G401 (cell line): ENCODE measurements around the gene MEGF11. TPM values are rescaled to one million over a fixed set of nuclear protein-coding genes. Genes with fewer than 3 reads are reported as not detected.
"Not testable (repeated sequence)": the region's sequence is repeated elsewhere in the genome, so short reads cannot be mapped to it uniquely, and the experiment has no call there.

Experiments
- DNase-seq: peaks from one replicate; pipeline ENCODE4 v3.0.0-alpha.2; 2015; ENCODE audit warnings: low spot score
- in situ Hi-C: cut with HindIII; loops from 2 replicates; pipeline ENCODE4 v1.10.0; 2016; ENCODE audit warnings: low sequenced_read_pairs, mixed read lengths
- total RNA-seq: library from RNA; depleted of rRNA; stranded (reverse); fragments of >200 nt; shearing (Covaris generic); gene quantifications from 2 replicates; pipeline ENCODE4 v1.2.3, GENCODE V29; 2014

The MEGF11 gene
- total RNA-seq, 1 experiment from 2014 or later: 1.9 TPM

- in situ Hi-C loops: no loop called here
- no peak for DNase-seq
Measured at GRCh38 chr15:66278671-66279070, 25.1 kb upstream of the MEGF11 start.

GRCh38 chr15:66278056-66278455 lies 24.5 kb upstream of the MEGF11 start:
- DNase-seq: no peak
- in situ Hi-C loops: no loop called here

- in situ Hi-C loops: no loop called here
- DNase-seq: no peak
Measured at GRCh38 chr15:66276546-66276945, 23.0 kb upstream of the MEGF11 start.

- no peak for DNase-seq
- in situ Hi-C loops: no loop called here
Measured at GRCh38 chr15:66275352-66275751, 21.8 kb upstream of the MEGF11 start.

GRCh38 chr15:66270932-66271331 lies 17.4 kb upstream of the MEGF11 start:
- in situ Hi-C loops: no loop called here
- no peak for DNase-seq

GRCh38 chr15:66269326-66270090 lies 16.0 kb upstream of the MEGF11 start:
- in situ Hi-C loops: no loop called here
- no peak for DNase-seq

GRCh38 chr15:66264859-66265513 lies 11.4 kb upstream of the MEGF11 start:
- in situ Hi-C loops: no loop called here

GRCh38 chr15:66262837-66263236 lies 9.3 kb upstream of the MEGF11 start:
- in situ Hi-C loops, DNase-seq: not testable (repeated sequence)

More at GRCh38 chr15:66264859-66265513, 11.4 kb upstream of the MEGF11 start:
- DNase-seq: no peak

GRCh38 chr15:66261056-66261455 lies 7.5 kb upstream of the MEGF11 start:
- in situ Hi-C loops: no loop called here
- DNase-seq: peak; percentile 83

GRCh38 chr15:66256692-66257091 lies 3.1 kb upstream of the MEGF11 start:
- no peak for DNase-seq
- in situ Hi-C loops: no loop called here

GRCh38 chr15:66254951-66255676 lies 1.6 kb upstream of the MEGF11 start:
- no peak for DNase-seq
- in situ Hi-C loops: no loop called here

GRCh38 chr15:66254089-66254950 lies 770 bp upstream of the MEGF11 start:
- DNase-seq: peak; percentile 6
- in situ Hi-C loops: no loop called here

GRCh38 chr15:66252685-66253417 lies 699 bp downstream of the MEGF11 start:
- DNase-seq: peak; percentile 29
- in situ Hi-C loops: no loop called here

GRCh38 chr15:66251790-66252684 lies 1.5 kb downstream of the MEGF11 start:
- in situ Hi-C loops: no loop called here

GRCh38 chr15:66251065-66251789 lies 2.3 kb downstream of the MEGF11 start:
- peak; percentile 59 for DNase-seq
- in situ Hi-C loops: no loop called here

More at GRCh38 chr15:66251790-66252684, 1.5 kb downstream of the MEGF11 start:
- DNase-seq: peak; percentile 74

- DNase-seq: peak; percentile 19
- in situ Hi-C loops: no loop called here
Measured at GRCh38 chr15:66249605-66250174, 3.9 kb downstream of the MEGF11 start.

- in situ Hi-C loops: no loop called here
- no peak for DNase-seq
Measured at GRCh38 chr15:66246937-66247336, 6.6 kb downstream of the MEGF11 start.
